Measurements from ENCODE around the gene KCNN3.

GRCh38 chr1:154710106-154710505, 160.0 kb downstream of the KCNN3 start:
- TF ChIP-seq CTCF (IDR thresholded peaks at IDR 0.05; ENCODE audit: low read length) (no peak), EZH2 (optimal IDR thresholded peaks at IDR 0.05; ENCODE audit: low read depth, low read length) (no peak), EZH2phosphoT487 (IDR thresholded peaks at IDR 0.05; ENCODE audit: low read length) (no peak)
